Heart left ventricle (tissue), 13 donors: ENCODE measurements around the gene FCER1G.

Source experiments
- CTCF ChIP-seq, 12 donors: fragments of 200-600 bp; sonication (generic) in 4 of 12; IDR thresholded peaks; one replicate each; pipeline versions ENCODE4 v1.5.0 to v1.8.0; 2018 to 2022; ENCODE audit warnings: antibody characterized with exemption in 12 of 12, mild to moderate bottlenecking in 5 of 12
- POLR2A ChIP-seq, 2 donors: fragments of 450-650 bp; IDR thresholded peaks; one replicate each; pipeline ENCODE4 v1.6.1; 2017; ENCODE audit warnings: antibody characterized with exemption in 2 of 2, mild to moderate bottlenecking in 2 of 2, moderate library complexity in 2 of 2
- donor health status: ischemic (EF 13 %, LVEDD 7.1; RV severe dilation, severe dysfunction).
- donor health status: DM: no; HTN: yes; CAD: no.
- donor health status: DM: no; HTN: no; CAD: no.
- donor health status: ischemic (EF 25% LVEDD 6.9; RV normal size, moderate dysfunction).
- donor health status: ischemic (EF 25% LVEDD 5.7; RV mildly dilated, moderate dysfunction).
- donor health status: ischemic (EF 35%, LVEDD 5.7; RV mildly dilated, moderate dysfunction).
- donor health status: nonischemic (EF 11% LVEDD 7.7; RV severe dilation, severe dysfunction).
- donor health status: DM: yes; HTN: yes; CAD: no.
- donor health status: PGD.
- donor health status: ischemic (EF 29% LVEDD 5.4; RV normal size, mild dysfunction).
- donor health status: nonischemic (EF 23%, LVEDD 6.1; RV moderate dilation, normal function).

- TF ChIP-seq CTCF (IDR thresholded peaks at IDR 0.05) (no peak), POLR2A (IDR thresholded peaks at IDR 0.05) (no peak)
These were observed 17.4 kb upstream of the FCER1G start for GRCh38 chr1:161197560-161198193.
